Measurements from ENCODE around the gene UQCC2.

UQCC2 gene

GRCh38 chr6:33698494-33698893 lies 13.0 kb downstream of the UQCC2 start:
- no peak for TF ChIP-seq CTCF (IDR thresholded peaks at IDR 0.05; ENCODE audit: extremely low read depth, missing control alignments)

GRCh38 chr6:33697845-33698244 lies 13.7 kb downstream of the UQCC2 start:
- DNase-seq (ENCODE audit: low spot score): no peak
- no peak for TF ChIP-seq CTCF (IDR thresholded peaks at IDR 0.05; ENCODE audit: extremely low read depth, missing control alignments)

More at GRCh38 chr6:33698494-33698893, 13.0 kb downstream of the UQCC2 start:
- no peak for DNase-seq (ENCODE audit: low spot score)

- no peak for TF ChIP-seq CTCF (IDR thresholded peaks at IDR 0.05; ENCODE audit: extremely low read depth, missing control alignments)
- DNase-seq (ENCODE audit: low spot score): peak; percentile 62
Observed at GRCh38 chr6:33696548-33697518, 14.7 kb downstream of the UQCC2 start.

- no peak for TF ChIP-seq CTCF (IDR thresholded peaks at IDR 0.05; ENCODE audit: extremely low read depth, missing control alignments)
- no peak for DNase-seq (ENCODE audit: low spot score)
Observed at GRCh38 chr6:33696076-33696475, 15.4 kb downstream of the UQCC2 start.

GRCh38 chr6:33695451-33695887 lies 16.0 kb downstream of the UQCC2 start:
- TF ChIP-seq CTCF (IDR thresholded peaks at IDR 0.05; ENCODE audit: extremely low read depth, missing control alignments): no peak
- DNase-seq (ENCODE audit: low spot score): no peak

GRCh38 chr6:33694977-33695376 lies 16.5 kb downstream of the UQCC2 start:
- no peak for TF ChIP-seq CTCF (IDR thresholded peaks at IDR 0.05; ENCODE audit: extremely low read depth, missing control alignments)
- DNase-seq (ENCODE audit: low spot score): no peak

- no peak for TF ChIP-seq CTCF (IDR thresholded peaks at IDR 0.05; ENCODE audit: extremely low read depth, missing control alignments)
- DNase-seq (ENCODE audit: low spot score): no peak
Observed at GRCh38 chr6:33694401-33694931, 17.0 kb downstream of the UQCC2 start.
